H1 (cell line): ENCODE results near the gene LDLRAD4. TPM values are rescaled to one million over a fixed set of nuclear protein-coding genes. Genes with fewer than 3 reads are reported as not detected.
A peak's percentile ranks its signal among the peaks of the same experiment; 100 is the strongest.
"Not testable (repeated sequence)": the region's sequence is repeated elsewhere in the genome, so short reads cannot be mapped to it uniquely, and the experiment has no call there.

Experiments used
- CTCF ChIA-PET: fragments of 300-600 bp; sonication (Branson Sonifier 250); formaldehyde crosslinking; loops from one replicate; lab custom pipeline; 2021; ENCODE audit not compliant: partially characterized antibody; lab: Charles Lee
- POLR2A ChIA-PET: fragments of 300-600 bp; sonication (Branson Sonifier 250); formaldehyde crosslinking; loops from one replicate; lab custom pipeline; 2021; ENCODE audit warnings: inconsistent platforms; ENCODE audit not compliant: partially characterized antibody; lab: Charles Lee
- DNase-seq, 2 experiments: peaks; one replicate each; pipeline versions ENCODE4 v3.0.0 to v3.0.0-alpha.2; 2010 to 2022; ENCODE audit warnings: low spot score in 2 of 2, low read depth in 1 of 2, mixed read lengths in 1 of 2
- FAIRE-seq: peaks from 2 replicates; lab custom pipeline; 2011; peaks lifted over from hg19 to GRCh38; lab: Jason Lieb, UNC
- H2AFZ ChIP-seq: 2 replicates; pipeline ENCODE4 v1.8.1; 2012; ENCODE audit warnings: low read length, inconsistent platforms
- H2AK5ac ChIP-seq: 2 replicates; pipeline ENCODE4 v1.6.1; 2013; ENCODE audit warnings: low read depth, low read length
- H2BK120ac ChIP-seq: replicated peaks from 2 replicates; pipeline ENCODE3; 2013; ENCODE audit warnings: low read depth, low read length, inconsistent platforms
- H2BK12ac ChIP-seq: 2 replicates; pipeline ENCODE4 v1.6.1; 2013; ENCODE audit warnings: low read depth, low read length
- H2BK15ac ChIP-seq: 2 replicates; pipeline ENCODE4 v1.6.1; 2013; ENCODE audit warnings: low read length
- H2BK20ac ChIP-seq: 2 replicates; pipeline ENCODE4 v1.6.1; 2013; ENCODE audit warnings: low read length
- H2BK5ac ChIP-seq: 2 replicates; pipeline ENCODE4 v1.6.1; 2013; ENCODE audit warnings: low read depth, low read length
- H3K14ac ChIP-seq: 2 replicates; pipeline ENCODE4 v1.6.1; 2013; ENCODE audit warnings: inconsistent platforms; ENCODE audit not compliant: insufficient read length
- H3K18ac ChIP-seq: 2 replicates; pipeline ENCODE4 v1.6.1; 2013; ENCODE audit warnings: low read length; ENCODE audit errors: extremely low read depth
- H3K23ac ChIP-seq: 2 replicates; pipeline ENCODE4 v1.6.1; 2013; ENCODE audit warnings: inconsistent platforms; ENCODE audit not compliant: insufficient read length
- H3K23me2 ChIP-seq: 2 replicates; pipeline ENCODE4 v1.6.1; 2013; ENCODE audit warnings: low read depth, low read length
- H3K27ac ChIP-seq: 2 replicates; pipeline ENCODE4 v1.6.1; 2011; ENCODE audit warnings: low read depth, low read length, inconsistent platforms
- H3K27me3 ChIP-seq, 4 experiments: replicated peaks in 1 of 4; 1 replicate in 1 of 4; 2 replicates in 3 of 4; pipeline versions ENCODE4 v1.6.1 to v1.8.1; 2011 to 2013; ENCODE audit warnings: low read length in 3 of 4, mild to moderate bottlenecking in 3 of 4, inconsistent platforms in 2 of 4, mixed read lengths in 2 of 4, moderate library complexity in 1 of 4; ENCODE audit not compliant: control insufficient read depth in 3 of 4, insufficient read depth in 3 of 4; ENCODE audit errors: extremely low read depth in 1 of 4
- H3K36me3 ChIP-seq, 4 experiments: 2 replicates each; pipeline versions ENCODE4 v1.6.1 to v1.8.1; 2011 to 2013; ENCODE audit warnings: mild to moderate bottlenecking in 4 of 4, low read length in 3 of 4, moderate library complexity in 2 of 4, control low read depth in 1 of 4, inconsistent platforms in 1 of 4; ENCODE audit not compliant: insufficient read depth in 4 of 4, control insufficient read depth in 2 of 4
- H3K4ac ChIP-seq: replicated peaks from 2 replicates; pipeline ENCODE3; 2013; ENCODE audit warnings: low read length, low read depth, mixed read lengths, inconsistent platforms; ENCODE audit not compliant: insufficient read length
- H3K4me1 ChIP-seq, 4 experiments: replicated peaks in 1 of 4; 1 replicate in 1 of 4; 2 replicates in 3 of 4; pipeline versions ENCODE4 v1.6.1 to v1.8.1; 2011 to 2013; ENCODE audit warnings: low read length in 3 of 4, inconsistent platforms in 2 of 4, mixed read lengths in 1 of 4; ENCODE audit not compliant: insufficient read depth in 4 of 4, control insufficient read depth in 3 of 4
- H3K4me2 ChIP-seq, 2 experiments: 2 replicates each; pipeline versions ENCODE4 v1.6.1 to v1.8.1; 2011 to 2013; ENCODE audit warnings: low read depth in 2 of 2, low read length in 2 of 2, control low read depth in 1 of 2, inconsistent platforms in 1 of 2, mild to moderate bottlenecking in 1 of 2; ENCODE audit not compliant: insufficient read depth in 1 of 2
- H3K4me3 ChIP-seq, 4 experiments: fragments of 200-600, 300-600 bp in 1 of 4; sonication (generic), shearing (Covaris generic), sonication (Bioruptor Twin) in 1 of 4; 2 replicates each; pipeline versions ENCODE4 v1.5.1 to v1.8.1; 2011 to 2016; ENCODE audit warnings: low read length in 4 of 4, low read depth in 3 of 4, control low read depth in 2 of 4, inconsistent platforms in 2 of 4, mild to moderate bottlenecking in 2 of 4, mixed read lengths in 1 of 4, moderate library complexity in 1 of 4; ENCODE audit not compliant: insufficient read depth in 2 of 4; ENCODE audit errors: extremely low read depth in 1 of 4
- H3K56ac ChIP-seq: replicated peaks from 2 replicates; pipeline ENCODE3; 2013; ENCODE audit warnings: low read depth, mild to moderate bottlenecking, mixed read lengths, low read length, inconsistent platforms; ENCODE audit not compliant: insufficient read length
- H3K79me1 ChIP-seq: 2 replicates; pipeline ENCODE4 v1.6.1; 2013; ENCODE audit warnings: low read depth, low read length, control low read depth
- H3K79me2 ChIP-seq, 2 experiments: 2 replicates each; pipeline versions ENCODE4 v1.6.1 to v1.8.1; 2012 to 2013; ENCODE audit warnings: low read length in 2 of 2, mild to moderate bottlenecking in 2 of 2, inconsistent platforms in 1 of 2; ENCODE audit not compliant: insufficient read depth in 2 of 2, control insufficient read depth in 1 of 2
- H3K9ac ChIP-seq, 4 experiments: replicated peaks in 1 of 4; 1 replicate in 1 of 4; 2 replicates in 3 of 4; pipeline versions ENCODE4 v1.6.1 to v1.8.1; 2011 to 2013; ENCODE audit warnings: low read depth in 3 of 4, low read length in 3 of 4, control low read depth in 2 of 4, mild to moderate bottlenecking in 2 of 4, moderate library complexity in 2 of 4, inconsistent platforms in 1 of 4; ENCODE audit errors: extremely low read depth in 1 of 4
- H3K9me3 ChIP-seq, 2 experiments: 2 replicates each; pipeline versions ENCODE4 v1.6.1 to v1.8.1; 2012 to 2013; ENCODE audit warnings: mild to moderate bottlenecking in 2 of 2, moderate library complexity in 2 of 2, control low read depth in 1 of 2, inconsistent platforms in 1 of 2, low read depth in 1 of 2, low read length in 1 of 2, mixed read lengths in 1 of 2; ENCODE audit not compliant: insufficient read depth in 2 of 2
- H4K20me1 ChIP-seq, 2 experiments: replicated peaks in 1 of 2; 2 replicates each; pipeline versions ENCODE3 to v1.8.1; 2011 to 2013; ENCODE audit warnings: inconsistent platforms in 2 of 2, low read length in 2 of 2, mild to moderate bottlenecking in 1 of 2; ENCODE audit not compliant: insufficient read depth in 2 of 2, control insufficient read depth in 1 of 2
- H4K5ac ChIP-seq: 2 replicates; pipeline ENCODE4 v1.6.1; 2013; ENCODE audit warnings: low read length, low read depth, mixed read lengths, inconsistent platforms; ENCODE audit not compliant: insufficient read length
- H4K8ac ChIP-seq: 2 replicates; pipeline ENCODE4 v1.8.0; 2013; ENCODE audit warnings: mild to moderate bottlenecking, moderate library complexity, low read length, inconsistent platforms; ENCODE audit not compliant: insufficient read depth; ENCODE audit errors: extremely low read depth
- H4K91ac ChIP-seq: replicated peaks from 2 replicates; pipeline ENCODE3; 2013; ENCODE audit warnings: low read length, mixed read lengths, inconsistent platforms; ENCODE audit not compliant: insufficient read length
- CEBPB ChIP-seq: IDR thresholded peaks from 2 replicates; pipeline ENCODE4 v1.6.1; 2012; ENCODE audit warnings: low read depth, low read length
- EGR1 ChIP-seq: IDR thresholded peaks from 2 replicates; pipeline ENCODE4 v1.6.1; 2011; ENCODE audit warnings: low read depth, low read length, borderline replicate concordance
- KDM1A ChIP-seq: fragments of 200-600, 300-600 bp; sonication (generic); IDR thresholded peaks from 2 replicates; pipeline ENCODE4 v1.7.1; 2016; ENCODE audit warnings: mild to moderate bottlenecking, low read length, borderline replicate concordance
- MAFK ChIP-seq: IDR thresholded peaks from 2 replicates; pipeline ENCODE4 v1.6.1; 2012; ENCODE audit warnings: low read depth, mild to moderate bottlenecking, improper control_type of control experiment, low read length
- NANOG ChIP-seq: IDR thresholded peaks from 2 replicates; pipeline ENCODE4 v1.6.1; 2011; ENCODE audit warnings: low read length, low read depth, mild to moderate bottlenecking, inconsistent platforms; ENCODE audit not compliant: insufficient read depth, poor library complexity, severe bottlenecking
- TAF1 ChIP-seq: IDR thresholded peaks from 2 replicates; pipeline ENCODE4 v1.6.1; 2011; ENCODE audit warnings: mild to moderate bottlenecking, low read depth, low read length
- USF2 ChIP-seq: IDR thresholded peaks from 2 replicates; pipeline ENCODE4 v1.6.1; 2011; ENCODE audit warnings: low read length, improper control_type of control experiment
- WGBS, 2 experiments: shearing (Covaris generic) in 1 of 2; methylation state at CpG; one replicate each; pipeline versions ENCODE4 v1.1.6 to v1.1.7; 2013 to 2015; ENCODE audit warnings: low lambda C conversion rate in 2 of 2, mixed read lengths in 2 of 2, inconsistent platforms in 1 of 2, low coverage in 1 of 2, missing lambda C conversion rate in 1 of 2; ENCODE audit not compliant: insufficient replicate concordance in 2 of 2, insufficient coverage in 1 of 2, insufficient read length in 1 of 2; ENCODE audit errors: extremely low coverage in 1 of 2, missing lambda C conversion rate in 1 of 2; 5-methylcytosine and 5-hydroxymethylcytosine counted together
- polyA plus RNA-seq, 7 experiments: library from polyadenylated mRNA; depleted of rRNA in 3 of 7; stranded (reverse) in 5 of 7; unstranded in 2 of 7; fragments of >200 nt in 5 of 7; fragments of 200-250 nt in 2 of 7; gene quantifications; 1 replicate in 5 of 7; 2 replicates in 1 of 7; 4 replicates in 1 of 7; pipeline versions ENCODE4 v1.2.1 to v1.2.3, GENCODE V29; 2011 to 2013; ENCODE audit warnings: missing spikeins in 2 of 7, mixed read lengths in 2 of 7
- total RNA-seq: library from RNA; stranded (reverse); fragmentation: NEBNext Ultra II Directional; extraction: Animal tissue kit (Norgen Biotek cat#: 25700); gene quantifications from 2 replicates; pipeline ENCODE4 v1.2.1, GENCODE V29; 2021
- TF ChIP-seq, protein P1 (sequence below): IDR thresholded peaks from 2 replicates; pipeline ENCODE4 v1.6.1; 2012; ENCODE audit warnings: inconsistent platforms

Gene LDLRAD4
- total and polyA plus RNA-seq, 2 of the 8 experiments (the other 6 are each of a cell fraction or from before 2014, with no cell fraction given): 0.77 to 1.4 TPM

- TF ChIP-seq USF2: no peak
- TF ChIP-seq MAFK: no peak
- no peak for TF ChIP-seq EGR1
- no peak for TF ChIP-seq CEBPB
- TF ChIP-seq, protein P1, sequence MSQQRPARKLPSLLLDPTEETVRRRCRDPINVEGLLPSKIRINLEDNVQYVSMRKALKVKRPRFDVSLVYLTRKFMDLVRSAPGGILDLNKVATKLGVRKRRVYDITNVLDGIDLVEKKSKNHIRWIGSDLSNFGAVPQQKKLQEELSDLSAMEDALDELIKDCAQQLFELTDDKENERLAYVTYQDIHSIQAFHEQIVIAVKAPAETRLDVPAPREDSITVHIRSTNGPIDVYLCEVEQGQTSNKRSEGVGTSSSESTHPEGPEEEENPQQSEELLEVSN: no peak
- TF ChIP-seq NANOG: no peak
- TF ChIP-seq TAF1: no peak
- no peak for TF ChIP-seq KDM1A
These were observed 469.9 kb downstream of the LDLRAD4 start (continued) for GRCh38 chr18:13688191-13689136.

DNA sequence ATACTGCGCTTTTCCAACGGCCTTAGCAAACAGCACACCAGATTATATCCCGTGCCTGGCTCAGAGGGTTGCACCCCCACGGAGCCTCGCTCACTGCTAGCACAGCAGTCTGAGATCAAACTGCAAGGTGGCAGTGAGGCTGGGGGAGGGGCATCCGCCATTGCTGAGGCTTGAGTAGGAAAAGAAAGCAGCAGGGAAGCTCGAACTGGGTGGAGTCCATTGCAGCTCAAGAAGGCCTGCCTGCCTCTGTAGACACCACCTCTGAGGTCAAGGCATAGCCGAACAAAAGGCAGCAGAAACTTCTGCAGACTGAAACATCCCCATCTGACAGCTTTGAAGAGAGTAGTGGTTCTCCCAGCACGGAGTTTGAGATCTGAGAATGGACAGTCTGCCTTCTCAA lies 471.5 kb downstream of the LDLRAD4 start:
- H2BK5ac ChIP-seq, POLR2A ChIA-PET, H4K5ac ChIP-seq, H2BK12ac ChIP-seq, H3K79me1 ChIP-seq, H3K36me3 ChIP-seq, H3K27me3 ChIP-seq, H4K91ac ChIP-seq, H4K20me1 ChIP-seq, H3K56ac ChIP-seq, H2AK5ac ChIP-seq, H3K4me1 ChIP-seq, FAIRE-seq, H3K4me2 ChIP-seq, H2AFZ ChIP-seq, H3K23ac ChIP-seq, H2BK15ac ChIP-seq, H3K14ac ChIP-seq, H3K4me3 ChIP-seq, H3K9ac ChIP-seq, H3K18ac ChIP-seq, H3K9me3 ChIP-seq, H4K8ac ChIP-seq, H3K23me2 ChIP-seq, H2BK120ac ChIP-seq, H3K27ac ChIP-seq, H3K4ac ChIP-seq, H2BK20ac ChIP-seq: not testable (repeated sequence)
- CTCF ChIA-PET: interaction anchor here (0.6 to 1.5 kb wide), 3 partner anchors 9 to 687 kb away, joined by 3 to 6 read pairs (median 3); no protein-coding TSS in a partner anchor
- 90% methylated on average over 9 of the region's 9 CpGs; no CpG with 5 or more reads in 1 of the 2 experiments for WGBS, 2 experiments
- H3K79me2 ChIP-seq: peaks cover 5 to 41% of the 10 kb centered on the region in 2 experiments; a peak in 3 of 4 replicates
- peak in 1 of 2 experiments; percentile 46 for DNase-seq
